Upper lobe of left lung (tissue), 4 donors: ENCODE results near the gene NECAB3.
A peak's percentile ranks its signal among the peaks of the same experiment; 100 is the strongest.

ENCODE experiments used
- CTCF ChIP-seq, 6 experiments: fragments of 450-650 bp in 4 of 6; fragments of 200-600 bp in 2 of 6; sonication (generic) in 2 of 6; IDR thresholded peaks; one replicate each; pipeline ENCODE4 v1.5.1; 2016 to 2019; ENCODE audit warnings: antibody characterized with exemption in 6 of 6
- POLR2AphosphoS5 ChIP-seq, 2 donors: sonication (generic); formaldehyde crosslinking; IDR thresholded peaks; one replicate each; pipeline ENCODE4 v1.5.1; 2017; ENCODE audit warnings: antibody characterized with exemption in 2 of 2

GRCh38 chr20:33674294-33675135 is at the start of gene NECAB3:
- peak in 1 of 6 experiments; percentile 7 for TF ChIP-seq CTCF (IDR thresholded peaks at IDR 0.05)
- peak in 1 of 2 donors; percentile 53 for TF ChIP-seq POLR2AphosphoS5 (IDR thresholded peaks at IDR 0.05)
